ENCODE measurements around the gene SPEM1. TPM values are rescaled to one million over a fixed set of nuclear protein-coding genes. Genes with fewer than 3 reads are reported as not detected.
A peak's percentile ranks its signal among the peaks of the same experiment; 100 is the strongest.

The SPEM1 gene
- total and polyA plus RNA-seq, 2 of the 13 experiments (the other 11 are each of a cell fraction or from before 2014, with no cell fraction given), result not detected

- TF ChIP-seq ZFP90 (CRISPR knock-in tag; IDR thresholded peaks at IDR 0.05; ENCODE audit: borderline replicate concordance) (peak; percentile 36; the same call in 1 of the 2 replicates), PHF8 (CRISPR knock-in tag; IDR thresholded peaks at IDR 0.05) (peak; percentile 72), SIX4 (CRISPR knock-in tag; IDR thresholded peaks at IDR 0.05) (no peak), HNRNPK (IDR thresholded peaks at IDR 0.05; ENCODE audit: low read depth, low read length, poor library complexity, severe bottlenecking) (peak; percentile 20), ZNF546 (CRISPR knock-in tag; conservative IDR thresholded peaks at IDR 0.05) (0 out of 2 replicates have a peak, but pooled peaks have one; percentile 35), ZNF24 (IDR thresholded peaks at IDR 0.05) (no peak), ZNF83 (CRISPR knock-in tag; IDR thresholded peaks at IDR 0.05; ENCODE audit: borderline replicate concordance) (no peak), AFF4 (CRISPR knock-in tag; IDR thresholded peaks at IDR 0.05) (no peak), ZNF282 (IDR thresholded peaks at IDR 0.05; ENCODE audit: partially characterized antibody) (no peak), ZNF33A (CRISPR knock-in tag; IDR thresholded peaks at IDR 0.05; ENCODE audit: borderline replicate concordance) (no peak), FOXJ3 (CRISPR knock-in tag; IDR thresholded peaks at IDR 0.05; ENCODE audit: borderline replicate concordance) (no peak), ASH2L (IDR thresholded peaks at IDR 0.05; ENCODE audit: insufficient read length, low read depth, low read length) (no peak), MAX (IDR thresholded peaks at IDR 0.05) (no peak), ELF1 (CRISPR knock-in tag; IDR thresholded peaks at IDR 0.05) (peak; percentile 75), SIX1 (CRISPR knock-in tag; IDR thresholded peaks at IDR 0.05; ENCODE audit: borderline replicate concordance) (no peak), ZBTB14 (CRISPR knock-in tag; IDR thresholded peaks at IDR 0.05) (no peak)
Observed at GRCh38 chr17:7380855-7381683, 39.1 kb upstream of the SPEM1 start, which contains the start of gene TNK1 (continued).
